ENCODE measurements around the gene GLIPR1L1. TPM values are rescaled to one million over a fixed set of nuclear protein-coding genes. Genes with fewer than 3 reads are reported as not detected.

Gene GLIPR1L1
- total RNA-seq, 1 experiment from 2014 or later: not detected

DNA sequence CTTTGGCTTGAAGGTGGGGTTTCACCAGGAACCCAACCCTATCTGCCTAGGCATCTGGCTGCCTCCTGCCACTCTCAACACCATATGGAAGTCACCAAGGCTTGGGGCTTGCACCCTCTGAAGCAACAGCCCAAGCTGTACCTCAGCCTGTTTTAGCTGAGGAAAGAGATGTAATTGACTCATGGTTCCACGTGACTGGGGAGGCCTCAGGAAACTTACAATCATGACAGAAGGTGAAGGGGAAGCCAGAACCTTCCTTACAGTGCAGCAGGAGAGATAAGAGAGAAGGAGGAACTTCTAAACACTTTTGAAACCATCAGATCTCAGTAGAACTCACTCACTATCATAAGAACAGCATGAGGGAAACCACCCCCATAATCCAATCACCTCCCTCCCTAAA is 26.9 kb downstream of the GLIPR1L1 start (continued):
- TF ChIP-seq, protein P1, sequence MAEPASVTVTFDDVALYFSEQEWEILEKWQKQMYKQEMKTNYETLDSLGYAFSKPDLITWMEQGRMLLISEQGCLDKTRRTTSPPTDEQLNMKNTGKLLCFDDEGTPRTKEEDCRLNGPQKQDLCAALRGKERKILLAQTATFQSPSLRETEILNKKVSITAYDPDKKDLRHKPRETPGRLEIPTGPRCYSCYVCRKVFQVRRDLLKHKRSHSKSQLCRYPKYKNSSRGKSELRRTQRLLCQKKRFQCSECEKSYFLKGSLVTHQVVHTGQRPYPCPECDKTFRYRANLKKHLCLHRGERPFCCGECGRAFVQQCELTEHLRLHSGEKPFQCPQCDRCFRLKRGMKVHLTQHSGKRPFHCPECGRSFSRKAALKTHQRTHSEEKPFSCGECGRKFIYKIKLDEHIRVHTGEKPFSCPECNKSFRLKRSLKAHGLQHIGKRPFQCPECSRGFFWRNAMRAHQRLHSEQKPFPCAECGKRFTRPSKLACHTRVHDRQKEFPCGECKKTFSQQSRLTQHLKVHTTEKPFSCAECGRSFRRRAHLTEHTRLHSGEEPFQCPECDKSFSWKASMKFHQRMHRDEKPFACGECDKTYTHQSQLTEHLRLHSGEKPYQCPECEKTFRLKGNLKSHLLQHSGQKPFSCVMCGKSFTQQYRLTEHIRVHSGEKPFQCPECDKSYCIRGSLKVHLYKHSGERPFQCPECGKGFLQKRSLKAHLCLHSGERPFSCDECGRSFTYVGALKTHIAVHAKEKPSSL (CRISPR knock-in tag; conservative IDR thresholded peaks at IDR 0.05): no peak
- no peak for TF ChIP-seq IRF2 (CRISPR knock-in tag; IDR thresholded peaks at IDR 0.05; ENCODE audit: borderline replicate concordance, low read depth)

DNA sequence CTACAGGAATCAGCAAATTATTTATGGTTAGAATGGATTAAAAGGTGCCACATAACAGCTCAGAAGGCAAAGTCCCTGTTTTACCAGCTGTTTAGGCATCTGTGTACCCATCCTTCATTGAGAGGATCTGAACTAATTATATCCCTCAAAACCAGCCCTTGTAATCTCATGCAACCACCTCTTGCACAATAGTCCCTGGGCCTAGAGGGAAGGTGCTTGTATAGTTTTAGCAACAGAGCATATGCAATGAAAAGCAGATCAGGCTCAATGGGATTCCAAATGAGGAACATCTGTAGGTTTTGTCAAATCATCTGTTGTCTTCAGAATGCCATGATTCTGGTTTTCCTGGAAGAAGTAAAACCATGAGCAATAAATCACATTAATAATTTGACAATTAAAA is 30.4 kb downstream of the GLIPR1L1 start:
- ChIA-PET CTCF (interaction anchor here (0.7 to 1.2 kb wide), 2 partner anchors 30 to 146 kb away, joined by 3 read pairs; partner anchors contain the start of genes GLIPR1L1 and KRR1), POLR2A (no interaction called here)
- ATAC-seq: no peak
- H3K36me3 Mint-ChIP-seq: peaks cover 8% of the 10 kb centered on the region
- H3K4me1 Mint-ChIP-seq: peaks cover 40% of the 10 kb centered on the region
- H3K27me3 Mint-ChIP-seq (ENCODE audit: low read depth): no peaks in the 10 kb centered on the region
- no peak overlapping the region for H3K27ac Mint-ChIP-seq
- no peak for DNase-seq (ENCODE audit: low spot score)
- TF ChIP-seq CREB1 (CRISPR knock-in tag; IDR thresholded peaks at IDR 0.05): no peak
- no peak for TF ChIP-seq ZNF423 (CRISPR knock-in tag; IDR thresholded peaks at IDR 0.05)
- TF ChIP-seq, protein P2, sequence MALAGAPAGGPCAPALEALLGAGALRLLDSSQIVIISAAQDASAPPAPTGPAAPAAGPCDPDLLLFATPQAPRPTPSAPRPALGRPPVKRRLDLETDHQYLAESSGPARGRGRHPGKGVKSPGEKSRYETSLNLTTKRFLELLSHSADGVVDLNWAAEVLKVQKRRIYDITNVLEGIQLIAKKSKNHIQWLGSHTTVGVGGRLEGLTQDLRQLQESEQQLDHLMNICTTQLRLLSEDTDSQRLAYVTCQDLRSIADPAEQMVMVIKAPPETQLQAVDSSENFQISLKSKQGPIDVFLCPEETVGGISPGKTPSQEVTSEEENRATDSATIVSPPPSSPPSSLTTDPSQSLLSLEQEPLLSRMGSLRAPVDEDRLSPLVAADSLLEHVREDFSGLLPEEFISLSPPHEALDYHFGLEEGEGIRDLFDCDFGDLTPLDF (CRISPR knock-in tag; IDR thresholded peaks at IDR 0.05): no peak
- no peak for TF ChIP-seq TCF7 (CRISPR knock-in tag; IDR thresholded peaks at IDR 0.05; ENCODE audit: low read depth)
- no peak for TF ChIP-seq RELA (CRISPR knock-in tag; IDR thresholded peaks at IDR 0.05; ENCODE audit: borderline replicate concordance)
- TF ChIP-seq HMGA2 (CRISPR knock-in tag; IDR thresholded peaks at IDR 0.05): no peak
- no peak for TF ChIP-seq SMAD3 (CRISPR knock-in tag; IDR thresholded peaks at IDR 0.05; ENCODE audit: borderline replicate concordance)
- no peak for TF ChIP-seq NR1H2 (CRISPR knock-in tag; IDR thresholded peaks at IDR 0.05)
- no peak for TF ChIP-seq ZNF263 (CRISPR knock-in tag; IDR thresholded peaks at IDR 0.05; ENCODE audit: low read depth)
- no peak for TF ChIP-seq JUN (CRISPR knock-in tag; IDR thresholded peaks at IDR 0.05)
- no peak for TF ChIP-seq SMAD4 (CRISPR knock-in tag; IDR thresholded peaks at IDR 0.05)
- TF ChIP-seq, protein P3, sequence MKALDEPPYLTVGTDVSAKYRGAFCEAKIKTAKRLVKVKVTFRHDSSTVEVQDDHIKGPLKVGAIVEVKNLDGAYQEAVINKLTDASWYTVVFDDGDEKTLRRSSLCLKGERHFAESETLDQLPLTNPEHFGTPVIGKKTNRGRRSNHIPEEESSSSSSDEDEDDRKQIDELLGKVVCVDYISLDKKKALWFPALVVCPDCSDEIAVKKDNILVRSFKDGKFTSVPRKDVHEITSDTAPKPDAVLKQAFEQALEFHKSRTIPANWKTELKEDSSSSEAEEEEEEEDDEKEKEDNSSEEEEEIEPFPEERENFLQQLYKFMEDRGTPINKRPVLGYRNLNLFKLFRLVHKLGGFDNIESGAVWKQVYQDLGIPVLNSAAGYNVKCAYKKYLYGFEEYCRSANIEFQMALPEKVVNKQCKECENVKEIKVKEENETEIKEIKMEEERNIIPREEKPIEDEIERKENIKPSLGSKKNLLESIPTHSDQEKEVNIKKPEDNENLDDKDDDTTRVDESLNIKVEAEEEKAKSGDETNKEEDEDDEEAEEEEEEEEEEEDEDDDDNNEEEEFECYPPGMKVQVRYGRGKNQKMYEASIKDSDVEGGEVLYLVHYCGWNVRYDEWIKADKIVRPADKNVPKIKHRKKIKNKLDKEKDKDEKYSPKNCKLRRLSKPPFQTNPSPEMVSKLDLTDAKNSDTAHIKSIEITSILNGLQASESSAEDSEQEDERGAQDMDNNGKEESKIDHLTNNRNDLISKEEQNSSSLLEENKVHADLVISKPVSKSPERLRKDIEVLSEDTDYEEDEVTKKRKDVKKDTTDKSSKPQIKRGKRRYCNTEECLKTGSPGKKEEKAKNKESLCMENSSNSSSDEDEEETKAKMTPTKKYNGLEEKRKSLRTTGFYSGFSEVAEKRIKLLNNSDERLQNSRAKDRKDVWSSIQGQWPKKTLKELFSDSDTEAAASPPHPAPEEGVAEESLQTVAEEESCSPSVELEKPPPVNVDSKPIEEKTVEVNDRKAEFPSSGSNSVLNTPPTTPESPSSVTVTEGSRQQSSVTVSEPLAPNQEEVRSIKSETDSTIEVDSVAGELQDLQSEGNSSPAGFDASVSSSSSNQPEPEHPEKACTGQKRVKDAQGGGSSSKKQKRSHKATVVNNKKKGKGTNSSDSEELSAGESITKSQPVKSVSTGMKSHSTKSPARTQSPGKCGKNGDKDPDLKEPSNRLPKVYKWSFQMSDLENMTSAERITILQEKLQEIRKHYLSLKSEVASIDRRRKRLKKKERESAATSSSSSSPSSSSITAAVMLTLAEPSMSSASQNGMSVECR (CRISPR knock-in tag; IDR thresholded peaks at IDR 0.05; ENCODE audit: borderline replicate concordance): no peak
- TF ChIP-seq IRF2 (CRISPR knock-in tag; IDR thresholded peaks at IDR 0.05; ENCODE audit: borderline replicate concordance, low read depth): no peak
- no peak for TF ChIP-seq ELF4 (CRISPR knock-in tag; IDR thresholded peaks at IDR 0.05; ENCODE audit: low read depth)
- TF ChIP-seq FOXK1 (CRISPR knock-in tag; IDR thresholded peaks at IDR 0.05): no peak
- TF ChIP-seq, protein P4, sequence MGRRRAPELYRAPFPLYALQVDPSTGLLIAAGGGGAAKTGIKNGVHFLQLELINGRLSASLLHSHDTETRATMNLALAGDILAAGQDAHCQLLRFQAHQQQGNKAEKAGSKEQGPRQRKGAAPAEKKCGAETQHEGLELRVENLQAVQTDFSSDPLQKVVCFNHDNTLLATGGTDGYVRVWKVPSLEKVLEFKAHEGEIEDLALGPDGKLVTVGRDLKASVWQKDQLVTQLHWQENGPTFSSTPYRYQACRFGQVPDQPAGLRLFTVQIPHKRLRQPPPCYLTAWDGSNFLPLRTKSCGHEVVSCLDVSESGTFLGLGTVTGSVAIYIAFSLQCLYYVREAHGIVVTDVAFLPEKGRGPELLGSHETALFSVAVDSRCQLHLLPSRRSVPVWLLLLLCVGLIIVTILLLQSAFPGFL (CRISPR knock-in tag; IDR thresholded peaks at IDR 0.05; ENCODE audit: borderline replicate concordance): no peak
- TF ChIP-seq, protein P5, sequence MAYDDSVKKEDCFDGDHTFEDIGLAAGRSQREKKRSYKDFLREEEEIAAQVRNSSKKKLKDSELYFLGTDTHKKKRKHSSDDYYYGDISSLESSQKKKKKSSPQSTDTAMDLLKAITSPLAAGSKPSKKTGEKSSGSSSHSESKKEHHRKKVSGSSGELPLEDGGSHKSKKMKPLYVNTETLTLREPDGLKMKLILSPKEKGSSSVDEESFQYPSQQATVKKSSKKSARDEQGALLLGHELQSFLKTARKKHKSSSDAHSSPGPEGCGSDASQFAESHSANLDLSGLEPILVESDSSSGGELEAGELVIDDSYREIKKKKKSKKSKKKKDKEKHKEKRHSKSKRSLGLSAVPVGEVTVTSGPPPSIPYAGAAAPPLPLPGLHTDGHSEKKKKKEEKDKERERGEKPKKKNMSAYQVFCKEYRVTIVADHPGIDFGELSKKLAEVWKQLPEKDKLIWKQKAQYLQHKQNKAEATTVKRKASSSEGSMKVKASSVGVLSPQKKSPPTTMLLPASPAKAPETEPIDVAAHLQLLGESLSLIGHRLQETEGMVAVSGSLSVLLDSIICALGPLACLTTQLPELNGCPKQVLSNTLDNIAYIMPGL (CRISPR knock-in tag; IDR thresholded peaks at IDR 0.05): no peak
- H3K4me3 Mint-ChIP-seq: no peak overlapping the region
- peaks cover 34% of the 10 kb centered on the region for H3K9me3 Mint-ChIP-seq
